NCI-H748 (cell line): ENCODE data around the gene UROS.

ENCODE experiments used
- DNase-seq: peaks from one replicate; lab custom pipeline; 2025; ENCODE audit not compliant: unreplicated experiment; lab: John Stamatoyannopoulos, UW

Gene UROS

DNA sequence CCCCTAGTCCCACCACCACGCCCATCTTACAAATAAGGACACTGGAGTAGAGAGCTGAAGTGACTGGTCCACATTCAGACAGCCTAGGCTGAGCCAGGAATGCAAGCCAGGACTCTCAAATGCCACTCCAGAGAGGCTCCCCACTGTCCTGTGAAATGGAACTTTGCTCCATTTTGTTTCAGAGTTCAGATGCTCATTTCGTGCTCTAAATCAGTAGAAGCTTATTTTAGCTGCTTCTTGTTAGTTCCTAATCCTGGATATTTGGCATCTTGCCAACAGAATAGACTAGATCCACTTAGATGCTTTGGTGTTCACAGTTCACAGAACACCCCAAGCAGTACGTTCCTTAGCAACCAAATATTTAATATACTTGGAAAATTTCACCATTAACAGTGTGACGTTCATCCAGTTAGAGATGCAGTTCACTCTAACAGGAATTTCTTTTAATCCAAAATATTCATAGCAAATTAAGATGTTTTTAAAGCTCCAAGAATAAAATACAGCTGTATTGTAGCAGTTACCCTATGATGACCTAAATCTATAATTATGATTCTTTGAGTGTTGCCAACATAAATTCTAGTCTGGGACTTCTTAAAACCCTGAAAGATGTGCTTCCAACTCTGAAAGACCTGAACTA, 54.7 kb downstream of the UROS start:
- DNase-seq = peak; percentile 34

GRCh38 chr10:125766511-125766910, 56.5 kb downstream of the UROS start:
- no peak for DNase-seq

DNA sequence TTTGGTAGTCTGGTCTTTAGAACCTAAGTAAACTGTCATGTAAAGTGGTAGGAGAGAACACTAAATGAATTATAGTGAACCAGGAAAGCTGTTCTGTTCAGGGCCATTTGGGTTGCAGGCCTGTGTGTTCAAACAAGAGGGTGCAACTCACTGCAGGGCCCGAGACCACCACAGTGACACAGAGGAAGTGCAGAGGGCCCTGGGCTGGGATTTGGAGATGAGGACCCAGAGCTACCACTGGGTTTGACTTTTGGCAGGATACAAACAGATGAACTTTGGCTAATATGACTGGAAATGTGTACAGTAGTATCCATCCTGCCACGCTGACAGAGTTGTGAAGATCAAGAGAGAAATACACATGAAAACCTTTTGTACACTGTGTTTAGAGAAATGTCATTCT, 57.2 kb downstream of the UROS start:
- DNase-seq = no peak

DNA sequence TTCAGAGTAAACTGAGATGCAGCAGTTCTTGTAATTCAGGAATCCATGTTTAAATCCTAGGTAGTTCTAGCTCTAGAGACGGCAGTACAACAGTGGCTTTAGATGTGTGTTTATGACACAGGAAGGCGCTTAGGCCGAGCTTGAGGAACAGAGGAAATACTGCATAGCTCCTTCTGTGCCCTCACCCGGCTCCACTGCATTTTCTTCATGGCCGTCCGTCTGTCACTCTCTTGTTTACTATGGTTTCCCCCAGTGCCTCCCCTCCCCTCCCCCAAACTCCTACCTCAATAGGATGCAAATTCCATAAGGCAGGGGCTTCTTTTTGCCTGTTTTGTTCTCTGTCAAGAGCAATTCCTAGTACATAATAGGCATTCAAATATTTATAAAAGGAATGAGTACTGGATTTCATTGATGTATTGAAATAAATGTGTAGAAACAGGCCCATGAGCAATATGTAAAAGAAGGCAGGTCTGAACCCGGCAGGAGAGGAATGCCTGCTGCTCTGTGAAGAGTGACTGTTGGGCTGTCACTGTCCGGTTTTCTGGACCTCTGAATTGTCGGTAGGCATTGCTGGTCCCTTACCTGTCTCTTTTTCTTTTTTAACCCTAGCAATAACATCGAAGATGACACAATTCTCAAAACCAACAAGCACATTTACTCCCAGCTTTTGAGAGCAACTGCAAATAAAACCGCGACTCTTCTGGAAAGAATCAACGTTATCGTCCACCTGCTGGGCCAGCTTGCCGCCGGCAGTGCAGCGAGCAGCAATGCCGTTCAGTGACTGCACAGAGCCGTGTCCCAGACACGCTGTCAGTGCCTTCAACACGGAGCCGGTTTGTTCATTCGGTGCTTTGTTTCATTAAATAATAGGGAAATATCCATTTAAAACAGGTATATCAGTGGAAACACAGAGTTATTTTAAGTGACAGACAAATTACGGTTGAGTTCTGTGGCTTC, 60.1 kb downstream of the UROS start:
- no peak for DNase-seq

DNA sequence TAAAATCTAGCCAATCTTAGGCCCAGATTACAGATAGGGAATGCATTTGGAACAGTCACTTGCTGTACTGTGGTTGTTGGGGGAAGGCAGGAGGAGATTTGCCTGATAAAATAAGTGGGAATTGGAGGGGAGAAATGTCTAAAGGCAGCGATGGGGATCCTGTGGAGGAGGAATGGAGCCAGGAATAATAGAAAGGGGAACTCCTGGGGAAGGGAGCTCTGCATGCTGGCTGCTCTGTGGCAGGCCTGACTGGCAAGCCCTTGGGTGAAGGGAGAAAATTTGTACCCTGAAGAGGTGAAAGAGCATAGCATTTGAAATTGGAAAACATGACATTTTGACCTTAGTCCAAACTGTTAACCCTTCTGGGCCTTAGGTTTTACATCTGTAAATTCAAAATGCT, 61.1 kb downstream of the UROS start:
- no peak for DNase-seq

DNA sequence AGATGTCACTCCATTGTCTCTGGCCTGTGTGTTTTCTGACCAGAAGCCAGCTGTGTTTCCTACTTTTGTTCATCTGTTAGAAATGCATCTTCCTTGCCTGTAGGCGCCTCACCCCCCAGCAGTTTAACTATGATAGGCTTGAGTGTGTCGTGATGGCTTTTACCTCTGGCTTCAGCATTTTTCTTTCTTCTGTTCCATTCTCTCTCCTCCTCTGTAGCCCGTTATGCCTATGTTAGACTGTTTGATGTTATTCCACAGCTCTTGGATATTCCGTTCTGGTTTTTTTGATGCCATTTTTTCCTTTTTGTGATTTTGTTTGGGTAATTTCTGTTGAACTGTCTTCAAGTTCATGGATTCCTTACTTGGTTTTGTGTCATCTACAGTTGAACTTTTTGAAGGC, 65.3 kb downstream of the UROS start:
- DNase-seq = no peak

DNA sequence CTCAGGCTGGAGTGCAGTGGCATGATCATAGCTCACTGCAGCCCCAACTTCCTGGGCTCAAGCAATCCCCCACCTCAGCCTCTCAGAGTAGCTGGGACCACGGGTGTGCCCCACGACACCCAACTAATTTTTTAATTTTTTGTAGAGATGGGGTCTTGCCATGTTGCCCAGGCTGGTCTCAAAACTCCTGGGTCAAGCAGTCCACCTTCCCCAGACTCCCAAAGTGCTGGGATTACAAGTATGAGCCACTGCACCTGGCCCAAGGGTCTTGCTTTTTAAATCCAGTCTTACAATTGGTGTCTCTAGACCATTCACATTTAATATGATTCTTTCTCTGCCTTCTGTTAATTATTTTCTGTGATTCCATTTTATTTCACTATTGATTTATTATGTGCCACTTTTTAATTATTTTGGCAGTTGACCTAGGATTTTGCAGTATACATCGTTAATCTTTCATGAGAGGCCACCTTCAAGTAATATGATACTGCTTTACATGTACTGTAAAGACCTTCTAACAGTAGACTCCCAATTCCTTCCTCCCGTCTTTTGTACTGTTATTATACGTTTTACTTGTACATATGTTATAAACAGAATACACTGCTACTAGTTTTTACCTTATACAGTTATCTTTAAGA, 66.1 kb downstream of the UROS start:
- DNase-seq = no peak

DNA sequence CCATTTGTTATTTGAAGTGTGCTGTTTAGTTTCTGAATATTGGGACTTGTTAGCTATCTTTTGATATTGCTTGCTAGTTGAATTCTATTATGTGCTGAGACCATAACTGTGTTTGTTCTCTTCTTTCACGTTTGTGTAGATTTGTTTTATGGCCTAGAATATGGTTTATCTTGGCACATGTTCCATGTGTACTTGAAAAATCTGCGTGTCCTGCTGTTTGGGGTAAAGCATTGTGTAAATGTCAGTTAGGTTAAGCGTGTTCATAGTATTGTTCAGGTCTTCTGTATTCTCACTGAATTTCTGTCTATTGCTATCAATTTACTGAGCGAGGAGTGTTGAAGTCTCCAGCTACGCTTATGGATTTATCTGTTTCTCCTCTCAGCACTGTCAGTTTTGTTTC, 66.9 kb downstream of the UROS start:
- peak; percentile 61 for DNase-seq

DNA sequence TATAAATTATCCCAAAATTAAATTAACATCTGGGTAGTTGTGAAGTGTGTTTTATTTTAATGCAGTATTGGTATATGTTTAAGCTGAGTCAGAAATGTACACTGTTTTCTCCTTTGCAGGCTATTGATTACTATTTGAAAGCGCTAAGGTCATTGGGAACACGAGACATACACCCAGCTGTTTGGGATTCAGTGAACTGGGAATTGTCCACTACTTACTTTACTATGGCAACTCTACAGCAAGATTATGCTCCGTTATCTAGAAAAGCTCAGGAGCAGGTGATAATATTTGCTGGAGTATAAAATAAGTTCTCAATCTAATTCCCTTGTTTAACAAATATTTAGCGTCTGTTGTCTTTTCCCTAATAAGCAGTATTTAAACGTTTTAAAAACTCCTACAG, 75.6 kb downstream of the UROS start:
- no peak for DNase-seq

GRCh38 chr10:125744909-125745308, 78.1 kb downstream of the UROS start:
- DNase-seq = no peak

GRCh38 chr10:125742465-125742864, 80.6 kb downstream of the UROS start:
- DNase-seq = no peak

DNA sequence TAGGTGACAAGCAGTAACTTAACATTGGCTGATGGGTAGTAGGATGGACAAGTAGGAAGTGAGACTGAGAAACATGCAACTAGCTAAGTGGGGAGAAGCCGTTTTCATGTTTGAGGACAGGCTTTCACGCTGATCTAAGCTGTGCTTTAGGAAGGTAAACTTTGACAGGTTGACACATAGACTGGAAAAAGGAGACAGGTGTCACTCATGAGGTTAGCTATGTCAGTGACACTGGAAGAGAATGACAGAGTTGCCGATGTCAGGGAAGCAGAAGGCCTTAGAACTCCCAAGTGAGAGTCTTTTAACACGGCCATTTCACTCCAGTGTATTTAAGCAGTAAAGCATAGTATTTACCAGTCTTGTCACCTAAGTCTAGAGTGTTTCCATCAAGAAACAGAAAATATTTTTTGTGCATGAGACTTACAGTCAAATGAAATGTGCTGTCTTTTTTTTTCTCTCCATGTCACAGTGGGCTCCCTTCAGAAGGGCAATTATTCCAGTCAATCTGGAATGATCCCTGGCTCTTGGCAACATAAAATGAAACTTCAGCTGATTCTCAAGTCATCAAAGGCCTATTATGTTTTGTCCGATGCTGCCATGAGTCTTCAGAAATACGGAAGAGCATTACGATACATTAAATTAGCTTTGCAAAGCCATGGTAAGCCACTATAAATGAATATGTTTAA, 82.9 kb downstream of the UROS start:
- DNase-seq = no peak
